H9 (cell line): ENCODE measurements around the gene CDH13. TPM values are rescaled to one million over a fixed set of nuclear protein-coding genes. Genes with fewer than 3 reads are reported as not detected.

ENCODE experiments used
- DNase-seq: peaks from one replicate; pipeline ENCODE4 v3.0.0-alpha.2; 2017
- H2AFZ ChIP-seq: one replicate; pipeline ENCODE4 v1.6.1; 2013; ENCODE audit warnings: mild to moderate bottlenecking, low read length, control low read depth, moderate library complexity
- H2AK5ac ChIP-seq: 2 replicates; pipeline ENCODE4 v1.6.1; 2013; ENCODE audit warnings: low read length, control low read depth, mixed read lengths; ENCODE audit not compliant: insufficient read length
- H2BK120ac ChIP-seq: one replicate; pipeline ENCODE4 v1.6.1; 2013; ENCODE audit warnings: low read depth, mild to moderate bottlenecking, low read length, control low read depth, inconsistent platforms; ENCODE audit not compliant: poor library complexity, severe bottlenecking
- H2BK12ac ChIP-seq: 2 replicates; pipeline ENCODE4 v1.6.1; 2013; ENCODE audit warnings: low read length, control low read depth, mixed read lengths, low read depth; ENCODE audit not compliant: insufficient read length
- H2BK15ac ChIP-seq: 2 replicates; pipeline ENCODE4 v1.6.1; 2013; ENCODE audit warnings: low read depth, low read length, control low read depth
- H2BK20ac ChIP-seq: one replicate; pipeline ENCODE4 v1.6.1; 2013; ENCODE audit warnings: low read depth, mild to moderate bottlenecking, low read length, control low read depth, inconsistent platforms; ENCODE audit not compliant: poor library complexity, severe bottlenecking
- H2BK5ac ChIP-seq: 2 replicates; pipeline ENCODE4 v1.6.1; 2013; ENCODE audit warnings: low read length, control low read depth, mixed read lengths; ENCODE audit not compliant: insufficient read length
- H3K14ac ChIP-seq: 2 replicates; pipeline ENCODE4 v1.6.1; 2013; ENCODE audit warnings: low read length, control low read depth; ENCODE audit not compliant: insufficient read depth
- H3K18ac ChIP-seq: 2 replicates; pipeline ENCODE4 v1.6.1; 2013; ENCODE audit warnings: low read depth, mild to moderate bottlenecking, mixed read lengths, low read length, control low read depth; ENCODE audit not compliant: insufficient read length
- H3K23ac ChIP-seq: 2 replicates; pipeline ENCODE4 v1.6.1; 2013; ENCODE audit warnings: low read length, control low read depth, mixed read lengths, low read depth; ENCODE audit not compliant: insufficient read length
- H3K23me2 ChIP-seq: 2 replicates; pipeline ENCODE4 v1.6.1; 2013; ENCODE audit warnings: low read depth, mild to moderate bottlenecking, mixed read lengths, low read length, control low read depth; ENCODE audit not compliant: insufficient read length, poor library complexity, severe bottlenecking
- H3K27ac ChIP-seq: 2 replicates; pipeline ENCODE4 v1.5.1; 2013; ENCODE audit warnings: low read length, control low read depth, mixed read lengths, low read depth; ENCODE audit not compliant: insufficient read length
- H3K27me3 ChIP-seq: 2 replicates; pipeline ENCODE4 v1.6.1; 2013; ENCODE audit warnings: low read length, control low read depth, inconsistent platforms; ENCODE audit not compliant: insufficient read depth
- H3K4ac ChIP-seq: 2 replicates; pipeline ENCODE4 v1.6.1; 2013; ENCODE audit warnings: low read depth, mild to moderate bottlenecking, control low read depth, inconsistent platforms, low read length, moderate library complexity
- H3K4me1 ChIP-seq: 2 replicates; pipeline ENCODE4 v1.6.1; 2013; ENCODE audit warnings: low read length, control low read depth, inconsistent platforms; ENCODE audit not compliant: insufficient read depth
- H3K4me2 ChIP-seq: 2 replicates; pipeline ENCODE4 v1.6.1; 2013; ENCODE audit warnings: low read length, control low read depth, mixed read lengths; ENCODE audit not compliant: insufficient read length, insufficient read depth
- H3K56ac ChIP-seq: 2 replicates; pipeline ENCODE4 v1.6.1; 2013; ENCODE audit warnings: low read depth, mild to moderate bottlenecking, mixed read lengths, low read length, control low read depth; ENCODE audit not compliant: insufficient read length
- H3K79me1 ChIP-seq: 2 replicates; pipeline ENCODE4 v1.6.1; 2013; ENCODE audit warnings: low read depth, mild to moderate bottlenecking, moderate library complexity, low read length, control low read depth, inconsistent platforms; ENCODE audit not compliant: insufficient read depth, poor library complexity, severe bottlenecking
- H3K79me2 ChIP-seq: 2 replicates; pipeline ENCODE4 v1.6.1; 2013; ENCODE audit warnings: low read length, control low read depth, inconsistent platforms; ENCODE audit not compliant: insufficient read depth
- H3K9ac ChIP-seq: 2 replicates; pipeline ENCODE4 v1.6.1; 2013; ENCODE audit warnings: low read length, control low read depth, mixed read lengths; ENCODE audit not compliant: insufficient read length; ENCODE audit errors: extremely low read depth
- H3K9me3 ChIP-seq: one replicate; pipeline ENCODE4 v1.6.1; 2013; ENCODE audit warnings: low read depth, low read length, inconsistent platforms; ENCODE audit not compliant: control insufficient read depth
- H3T11ph ChIP-seq: one replicate; pipeline ENCODE4 v1.6.1; 2013; ENCODE audit warnings: mild to moderate bottlenecking, low read length, control low read depth, inconsistent platforms
- H4K20me1 ChIP-seq: one replicate; pipeline ENCODE4 v1.6.1; 2013; ENCODE audit not compliant: control insufficient read depth, insufficient read length, insufficient read depth
- H4K5ac ChIP-seq: 2 replicates; pipeline ENCODE4 v1.6.1; 2013; ENCODE audit warnings: low read depth, mild to moderate bottlenecking, mixed read lengths, low read length, control low read depth; ENCODE audit not compliant: insufficient read length
- H4K8ac ChIP-seq: replicated peaks from 2 replicates; pipeline ENCODE4 v1.6.1; 2013; ENCODE audit warnings: low read length, control low read depth, mixed read lengths, low read depth; ENCODE audit not compliant: insufficient read length
- H4K91ac ChIP-seq: 2 replicates; pipeline ENCODE4 v1.6.1; 2013; ENCODE audit warnings: low read depth, mild to moderate bottlenecking, moderate library complexity, mixed read lengths, low read length, control low read depth; ENCODE audit not compliant: insufficient read length
- H3K27ac Mint-ChIP-seq, 3 experiments: 2 replicates in 2 of 3; 3 replicates in 1 of 3; pipeline ENCODE4 v1.8.0; 2020 to 2021; ENCODE audit warnings: mixed read lengths in 3 of 3, mild to moderate bottlenecking in 1 of 3, moderate library complexity in 1 of 3
- H3K27me3 Mint-ChIP-seq: 2 replicates; pipeline ENCODE4 v1.8.0; 2021; ENCODE audit warnings: low read depth, mild to moderate bottlenecking, moderate library complexity, mixed read lengths
- H3K36me3 Mint-ChIP-seq, 3 experiments: 2 replicates in 2 of 3; 3 replicates in 1 of 3; pipeline ENCODE4 v1.8.0; 2020 to 2021; ENCODE audit warnings: low read depth in 3 of 3, mixed read lengths in 3 of 3; ENCODE audit not compliant: insufficient read depth in 1 of 3
- H3K4me1 Mint-ChIP-seq, 2 experiments: 2 replicates each; pipeline ENCODE4 v1.8.0; 2020; ENCODE audit warnings: mixed read lengths in 2 of 2
- H3K4me3 Mint-ChIP-seq, 2 experiments: 2 replicates in 1 of 2; 3 replicates in 1 of 2; pipeline ENCODE4 v1.8.0; 2020 to 2021; ENCODE audit warnings: mild to moderate bottlenecking in 2 of 2, mixed read lengths in 2 of 2, moderate library complexity in 1 of 2
- H3K9me3 Mint-ChIP-seq, 2 experiments: 2 replicates in 1 of 2; 3 replicates in 1 of 2; pipeline ENCODE4 v1.8.0; 2020; ENCODE audit warnings: mild to moderate bottlenecking in 2 of 2, mixed read lengths in 2 of 2, moderate library complexity in 1 of 2
- WGBS: extraction: QIAGEN DNeasy Blood & Tissue Kit; methylation state at CpG from one replicate; pipeline ENCODE4 v1.1.7; 2013; ENCODE audit warnings: missing lambda C conversion rate, low lambda C conversion rate, mixed read lengths; ENCODE audit not compliant: insufficient read length; ENCODE audit errors: extremely low coverage; 5-methylcytosine and 5-hydroxymethylcytosine counted together
- total RNA-seq: library from RNA; stranded (reverse); gene quantifications from 2 replicates; pipeline ENCODE4 v1.2.1, GENCODE V29; 2021
- TF ChIP-seq, protein P1 (sequence below): fragments of 200-600 bp; sonication (generic); conservative IDR thresholded peaks from 3 replicates; pipeline ENCODE4 v1.8.0; 2021; ENCODE audit warnings: antibody characterized with exemption, mild to moderate bottlenecking

CDH13 gene
- total RNA-seq, 1 experiment from 2014 or later: 1.5 TPM

DNA sequence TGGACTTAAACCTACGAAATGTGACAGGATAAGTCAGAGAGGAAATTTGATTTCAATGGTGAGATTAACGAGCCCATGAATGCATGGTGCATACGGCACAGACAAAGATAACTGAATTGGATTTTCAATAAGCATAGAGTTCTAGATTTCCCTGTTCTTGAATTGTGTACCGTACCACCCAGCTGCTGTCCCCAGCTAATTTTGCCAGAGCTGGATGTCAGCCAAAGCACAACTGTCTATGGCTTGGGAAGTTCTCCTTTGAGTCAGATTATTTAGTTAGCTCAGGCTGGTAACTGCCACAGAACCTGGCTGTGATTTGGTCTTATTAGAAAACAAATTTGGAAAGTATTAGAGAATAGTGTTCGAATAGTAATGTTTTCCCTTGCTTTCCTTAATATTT is 143.1 kb downstream of the CDH13 start:
- H3K27ac ChIP-seq: no peak overlapping the region
- H3K36me3 Mint-ChIP-seq: no peaks in the 10 kb centered on the region
- no peak overlapping the region for H3K18ac ChIP-seq
- H3K4me2 ChIP-seq: no peak overlapping the region
- no peak for DNase-seq
- H3K9me3 Mint-ChIP-seq: no peaks in the 10 kb centered on the region
- H3K9ac ChIP-seq: no peak overlapping the region
- H3K4me3 Mint-ChIP-seq: no peak overlapping the region
- H2BK20ac ChIP-seq: no peak overlapping the region
- H3K56ac ChIP-seq: no peak overlapping the region
- H2BK120ac ChIP-seq: no peak overlapping the region
- H3K4me1 ChIP-seq: no peaks in the 10 kb centered on the region
- H4K8ac ChIP-seq: no peak overlapping the region
- no peak overlapping the region for H2AFZ ChIP-seq
- no CpG with 5 or more reads among the region's 5 CpGs for WGBS
- no peak overlapping the region for H2BK12ac ChIP-seq
- no peaks in the 10 kb centered on the region for H3K79me1 ChIP-seq
- no peaks in the 10 kb centered on the region for H3K27me3 ChIP-seq
- no peak overlapping the region for H3K27ac Mint-ChIP-seq
- H3T11ph ChIP-seq: no peak overlapping the region
- no peaks in the 10 kb centered on the region for H4K20me1 ChIP-seq
- H3K9me3 ChIP-seq: no peaks in the 10 kb centered on the region
- H2AK5ac ChIP-seq: no peak overlapping the region
- TF ChIP-seq, protein P1, sequence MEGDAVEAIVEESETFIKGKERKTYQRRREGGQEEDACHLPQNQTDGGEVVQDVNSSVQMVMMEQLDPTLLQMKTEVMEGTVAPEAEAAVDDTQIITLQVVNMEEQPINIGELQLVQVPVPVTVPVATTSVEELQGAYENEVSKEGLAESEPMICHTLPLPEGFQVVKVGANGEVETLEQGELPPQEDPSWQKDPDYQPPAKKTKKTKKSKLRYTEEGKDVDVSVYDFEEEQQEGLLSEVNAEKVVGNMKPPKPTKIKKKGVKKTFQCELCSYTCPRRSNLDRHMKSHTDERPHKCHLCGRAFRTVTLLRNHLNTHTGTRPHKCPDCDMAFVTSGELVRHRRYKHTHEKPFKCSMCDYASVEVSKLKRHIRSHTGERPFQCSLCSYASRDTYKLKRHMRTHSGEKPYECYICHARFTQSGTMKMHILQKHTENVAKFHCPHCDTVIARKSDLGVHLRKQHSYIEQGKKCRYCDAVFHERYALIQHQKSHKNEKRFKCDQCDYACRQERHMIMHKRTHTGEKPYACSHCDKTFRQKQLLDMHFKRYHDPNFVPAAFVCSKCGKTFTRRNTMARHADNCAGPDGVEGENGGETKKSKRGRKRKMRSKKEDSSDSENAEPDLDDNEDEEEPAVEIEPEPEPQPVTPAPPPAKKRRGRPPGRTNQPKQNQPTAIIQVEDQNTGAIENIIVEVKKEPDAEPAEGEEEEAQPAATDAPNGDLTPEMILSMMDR: no peak
- no peak overlapping the region for H3K14ac ChIP-seq
- no peak overlapping the region for H3K23ac ChIP-seq
- H3K79me2 ChIP-seq: no peaks in the 10 kb centered on the region
- no peak overlapping the region for H2BK15ac ChIP-seq
- no peaks in the 10 kb centered on the region for H3K23me2 ChIP-seq
- no peak overlapping the region for H4K91ac ChIP-seq
- no peak overlapping the region for H4K5ac ChIP-seq
- H2BK5ac ChIP-seq: no peak overlapping the region
- H3K27me3 Mint-ChIP-seq: peaks cover 4% of the 10 kb centered on the region; the same call in 1 of the 2 replicates
- no peak overlapping the region for H3K4ac ChIP-seq
- no peaks in the 10 kb centered on the region for H3K4me1 Mint-ChIP-seq
